ENCODE data around the gene ATP6V1G3.

DNA sequence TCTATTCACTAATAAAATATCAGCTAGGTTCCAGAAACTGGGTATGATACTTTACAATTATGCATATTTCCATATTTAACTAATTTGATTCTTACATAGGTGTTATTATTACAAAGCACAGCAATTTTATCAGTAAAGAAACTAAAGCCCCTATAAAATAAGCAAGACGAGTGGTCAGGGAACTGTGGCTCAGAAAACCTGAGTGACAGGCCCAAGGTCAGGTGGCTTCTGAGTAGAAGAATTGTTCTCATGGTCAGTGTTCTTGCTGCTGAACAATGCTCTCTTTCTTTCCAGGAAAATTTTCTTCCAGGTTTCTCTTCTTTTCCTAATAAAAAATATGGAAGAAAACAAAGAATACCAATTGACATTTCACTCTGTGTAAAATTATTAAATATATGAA is 2.2 kb upstream of the ATP6V1G3 start:
- TF ChIP-seq CTCF (IDR thresholded peaks at IDR 0.05) (no peak), POLR2A (IDR thresholded peaks at IDR 0.05) (no peak)
